Esophagus muscularis mucosa (tissue), 4 donors: ENCODE data around the gene SLC31A2. TPM values are rescaled to one million over a fixed set of nuclear protein-coding genes. Genes with fewer than 3 reads are reported as not detected.
"Not testable (repeated sequence)": the region's sequence is repeated elsewhere in the genome, so short reads cannot be mapped to it uniquely, and the experiment has no call there.

Source experiments
- DNase-seq: peaks from one replicate; pipeline ENCODE4 v3.0.0-alpha.2; 2017; ENCODE audit errors: extremely low spot score
- H3K27ac ChIP-seq, 4 donors: fragments of 200-600 bp; sonication (generic); replicated peaks in 1 of 4; 1 replicate in 3 of 4; 2 replicates in 1 of 4; pipeline ENCODE4 v1.5.1; 2016 to 2019; ENCODE audit warnings: mild to moderate bottlenecking in 1 of 4
- H3K27me3 ChIP-seq, 4 donors: fragments of 200-600 bp; sonication (generic); one replicate each; pipeline versions ENCODE4 v1.5.1 to v1.6.0; 2016 to 2019
- H3K36me3 ChIP-seq, 4 donors: fragments of 200-600 bp; sonication (generic); one replicate each; pipeline ENCODE4 v1.5.1; 2016 to 2019
- H3K4me1 ChIP-seq, 4 donors: fragments of 200-600 bp; sonication (generic); one replicate each; pipeline ENCODE4 v1.5.1; 2016 to 2019
- H3K4me3 ChIP-seq, 4 donors: fragments of 200-600 bp; sonication (generic); 1 replicate in 2 of 4; 2 replicates in 2 of 4; pipeline ENCODE4 v1.5.1; 2016 to 2019; ENCODE audit warnings: mild to moderate bottlenecking in 4 of 4, moderate library complexity in 1 of 4
- H3K9me3 ChIP-seq, 4 donors: fragments of 200-600 bp; sonication (generic); 1 replicate in 3 of 4; 2 replicates in 1 of 4; pipeline ENCODE4 v1.5.1; 2016 to 2019
- CTCF ChIP-seq, 3 experiments: fragments of 200-600 bp in 2 of 3; fragments of 450-650 bp in 1 of 3; sonication (generic) in 2 of 3; IDR thresholded peaks; one replicate each; pipeline ENCODE4 v1.5.1; 2017 to 2019; ENCODE audit warnings: antibody characterized with exemption in 3 of 3, mild to moderate bottlenecking in 2 of 3, moderate library complexity in 1 of 3
- EP300 ChIP-seq: sonication (generic); formaldehyde crosslinking; IDR thresholded peaks from one replicate; pipeline ENCODE4 v1.6.1; 2017; ENCODE audit warnings: antibody characterized with exemption
- POLR2A ChIP-seq: fragments of 450-650 bp; IDR thresholded peaks from one replicate; pipeline ENCODE4 v1.6.1; 2017; ENCODE audit warnings: antibody characterized with exemption, moderate library complexity, mild to moderate bottlenecking, low read depth
- POLR2AphosphoS5 ChIP-seq, 2 donors: sonication (generic); formaldehyde crosslinking; IDR thresholded peaks; one replicate each; pipeline ENCODE4 v1.6.1; 2017; ENCODE audit warnings: antibody characterized with exemption in 2 of 2
- whole genome bisulfite sequencing: methylation state at CpG from one replicate; pipeline ENCODE4 v1.1.5; 2018; 5-methylcytosine and 5-hydroxymethylcytosine counted together
- intact Hi-C: fragments of 100-400 bp; cut with DNase I; formaldehyde crosslinking; loops from one replicate; pipeline ENCODE4 v1.15.1; 2023
- total RNA-seq, 4 donors: library from RNA; depleted of rRNA; stranded (reverse); fragments of >200 nt; gene quantifications; one replicate each; pipeline versions ENCODE4 v1.1.0 to v1.2.1, GENCODE V29; 2016

The SLC31A2 gene
- total RNA-seq, 4 donors from 2014 or later = 11.6 to 19.4 (median 15.8) TPM

- H3K9me3 ChIP-seq = no peaks in the 10 kb centered on the region
- no peak for DNase-seq
- H3K27me3 ChIP-seq = peaks cover 0 to 9% (median 0%) of the 10 kb centered on the region in 4 donors
- intact Hi-C loops = no loop called here
- no peak overlapping the region for H3K4me3 ChIP-seq
- H3K36me3 ChIP-seq = no peaks in the 10 kb centered on the region
- peaks cover 20 to 28% (median 24%) of the 10 kb centered on the region in 4 donors for H3K4me1 ChIP-seq
- no peak for TF ChIP-seq CTCF (IDR thresholded peaks at IDR 0.05)
- no peak for TF ChIP-seq POLR2A
- H3K27ac ChIP-seq = no peak overlapping the region
- 91% methylated on average over 6 of the region's 6 CpGs for WGBS
Measured at GRCh38 chr9:113148372-113148705, 2.5 kb upstream of the SLC31A2 start.

GRCh38 chr9:113148781-113149510, 1.9 kb upstream of the SLC31A2 start:
- H3K9me3 ChIP-seq = no peaks in the 10 kb centered on the region
- no peak overlapping the region for H3K4me3 ChIP-seq
- H3K36me3 ChIP-seq = no peaks in the 10 kb centered on the region
- peaks cover 0 to 9% (median 0%) of the 10 kb centered on the region in 4 donors for H3K27me3 ChIP-seq
- WGBS = 86% methylated on average over 8 of the region's 8 CpGs
- H3K27ac ChIP-seq = no peak overlapping the region
- intact Hi-C loops = no loop called here
- peaks cover 26 to 34% (median 29%) of the 10 kb centered on the region in 4 donors for H3K4me1 ChIP-seq
- DNase-seq = no peak
- TF ChIP-seq CTCF (IDR thresholded peaks at IDR 0.05) (no peak), POLR2A (no peak), EP300 (no peak), POLR2AphosphoS5 (IDR thresholded peaks at IDR 0.05) (no peak)

GRCh38 chr9:113149561-113149960, 1.2 kb upstream of the SLC31A2 start:
- WGBS = 97% methylated on average over 9 of the region's 10 CpGs
- H3K27ac ChIP-seq, H3K4me3 ChIP-seq, H3K27me3 ChIP-seq, H3K9me3 ChIP-seq, intact Hi-C loops, H3K36me3 ChIP-seq, DNase-seq: not testable (repeated sequence)
- H3K4me1 ChIP-seq = peaks cover 32 to 40% (median 34%) of the 10 kb centered on the region in 4 donors

- Histone ChIP-seq H3K27me3 (no peaks in the 10 kb centered on the region), H3K36me3 (peaks cover 0 to 3% (median 0%) of the 10 kb centered on the region in 4 donors), H3K4me1 (peaks cover 35 to 58% (median 43%) of the 10 kb centered on the region in 4 donors), H3K27ac (peak overlapping the region; percentile 82 to 86 (median 85)), H3K9me3 (no peaks in the 10 kb centered on the region), H3K4me3 (peak overlapping the region; percentile 79 to 95 (median 88))
- WGBS = 73% methylated on average over 11 of the region's 11 CpGs
- intact Hi-C loops = loop anchor here (5.0 kb wide), 1 partner anchor 70 kb away; the partner anchor contains the start of genes FKBP15 and SLC31A1
- DNase-seq = no peak
- TF ChIP-seq POLR2AphosphoS5 (IDR thresholded peaks at IDR 0.05) (no peak), CTCF (IDR thresholded peaks at IDR 0.05) (no peak), EP300 (no peak), POLR2A (no peak)
Measured at GRCh38 chr9:113151696-113152630, 1.2 kb downstream of the SLC31A2 start.

- DNase-seq = no peak
- TF ChIP-seq EP300 (no peak), CTCF (IDR thresholded peaks at IDR 0.05) (no peak), POLR2A (no peak), POLR2AphosphoS5 (IDR thresholded peaks at IDR 0.05) (no peak)
- Histone ChIP-seq H3K4me1 (peaks cover 35 to 62% (median 43%) of the 10 kb centered on the region in 4 donors), H3K4me3 (peak overlapping the region; percentile 79 to 95 (median 88)), H3K9me3 (no peaks in the 10 kb centered on the region), H3K36me3 (peaks cover 0 to 10% (median 5%) of the 10 kb centered on the region in 4 donors), H3K27ac (peak overlapping the region in 2 of 4 donors; percentile 82 to 86), H3K27me3 (no peaks in the 10 kb centered on the region)
- intact Hi-C loops = loop anchor here (5.0 kb wide), 1 partner anchor 70 kb away; the partner anchor contains the start of genes FKBP15 and SLC31A1
- WGBS = 90% methylated on average over 3 of the region's 3 CpGs
Measured at GRCh38 chr9:113152699-113153098, 1.9 kb downstream of the SLC31A2 start.
